Urinary bladder (tissue), 4 donors: ENCODE results near the gene CELA2B. TPM values are rescaled to one million over a fixed set of nuclear protein-coding genes. Genes with fewer than 3 reads are reported as not detected.
"Not testable (repeated sequence)": the region's sequence is repeated elsewhere in the genome, so short reads cannot be mapped to it uniquely, and the experiment has no call there.

ENCODE experiments used
- DNase-seq: peaks from one replicate; pipeline ENCODE4 v3.0.0-alpha.2; 2015; ENCODE audit errors: extremely low spot score
- H3K27ac ChIP-seq: one replicate; pipeline ENCODE4 v1.5.1; 2013; ENCODE audit warnings: low read depth, mild to moderate bottlenecking, moderate library complexity
- H3K36me3 ChIP-seq: one replicate; pipeline ENCODE4 v1.6.1; 2013; ENCODE audit warnings: mild to moderate bottlenecking, moderate library complexity; ENCODE audit not compliant: insufficient read depth
- H3K4me1 ChIP-seq: one replicate; pipeline ENCODE4 v1.6.1; 2013; ENCODE audit warnings: mild to moderate bottlenecking, moderate library complexity; ENCODE audit not compliant: insufficient read depth
- H3K4me3 ChIP-seq: one replicate; pipeline ENCODE4 v1.5.1; 2013; ENCODE audit warnings: low read depth, low read length
- WGBS: extraction: QIAGEN DNeasy Blood & Tissue Kit; methylation state at CpG from one replicate; pipeline ENCODE4 v1.1.7; 2013; 5-methylcytosine and 5-hydroxymethylcytosine counted together
- polyA plus RNA-seq: library from polyadenylated mRNA; stranded (reverse); fragments of 200-250 nt; gene quantifications from one replicate; pipeline ENCODE4 v1.2.3, GENCODE V29; 2013
- total RNA-seq: library from RNA; depleted of rRNA; stranded (reverse); fragments of >200 nt; gene quantifications from one replicate; pipeline ENCODE4 v1.2.3, GENCODE V29; 2014
- donor health status: healthy with polysubstance abuse.
- donor health status: healthy.

The CELA2B gene
- 0.32 TPM for total RNA-seq
- not detected for polyA plus RNA-seq

DNA sequence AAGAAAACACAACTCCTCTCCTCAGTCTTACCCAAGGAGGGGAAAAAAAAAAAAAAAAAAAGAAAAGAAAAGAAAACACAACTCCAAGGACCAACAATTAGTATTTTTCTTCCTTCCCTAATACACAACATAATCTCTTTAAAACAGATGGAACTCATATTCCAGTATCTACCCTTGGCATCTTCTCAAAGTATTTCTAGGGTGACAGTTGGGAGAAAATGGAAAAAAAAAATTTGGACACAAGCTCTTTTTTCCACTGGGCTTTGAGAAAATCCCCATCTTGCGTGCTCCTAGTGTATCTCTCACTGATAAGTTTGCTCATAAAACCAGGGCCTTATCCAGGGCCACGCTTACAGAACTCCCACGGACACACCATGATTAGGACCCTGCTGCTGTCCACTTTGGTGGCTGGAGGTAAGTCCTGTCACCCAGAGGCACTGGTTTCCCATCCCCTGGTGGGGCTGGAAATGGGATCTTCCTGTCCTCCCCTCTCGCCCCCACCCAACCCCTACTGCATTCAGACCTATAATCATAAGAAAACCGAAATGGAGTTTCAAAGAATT lies at the start of gene CELA2B:
TSS of gene CELA2B (plus strand) at position 353 of the 563 bp plus-strand sequence. CDS start at position 375, 22 bp downstream.
- Histone ChIP-seq H3K4me1 (no peaks in the 10 kb centered on the region), H3K36me3 (no peaks in the 10 kb centered on the region), H3K4me3 (no peak within 1 kb of the TSS), H3K27ac (no peak within 1 kb of the TSS)
- peak; percentile 50 for DNase-seq
- 47% methylated on average over 5 of the region's 5 CpGs for WGBS

DNA sequence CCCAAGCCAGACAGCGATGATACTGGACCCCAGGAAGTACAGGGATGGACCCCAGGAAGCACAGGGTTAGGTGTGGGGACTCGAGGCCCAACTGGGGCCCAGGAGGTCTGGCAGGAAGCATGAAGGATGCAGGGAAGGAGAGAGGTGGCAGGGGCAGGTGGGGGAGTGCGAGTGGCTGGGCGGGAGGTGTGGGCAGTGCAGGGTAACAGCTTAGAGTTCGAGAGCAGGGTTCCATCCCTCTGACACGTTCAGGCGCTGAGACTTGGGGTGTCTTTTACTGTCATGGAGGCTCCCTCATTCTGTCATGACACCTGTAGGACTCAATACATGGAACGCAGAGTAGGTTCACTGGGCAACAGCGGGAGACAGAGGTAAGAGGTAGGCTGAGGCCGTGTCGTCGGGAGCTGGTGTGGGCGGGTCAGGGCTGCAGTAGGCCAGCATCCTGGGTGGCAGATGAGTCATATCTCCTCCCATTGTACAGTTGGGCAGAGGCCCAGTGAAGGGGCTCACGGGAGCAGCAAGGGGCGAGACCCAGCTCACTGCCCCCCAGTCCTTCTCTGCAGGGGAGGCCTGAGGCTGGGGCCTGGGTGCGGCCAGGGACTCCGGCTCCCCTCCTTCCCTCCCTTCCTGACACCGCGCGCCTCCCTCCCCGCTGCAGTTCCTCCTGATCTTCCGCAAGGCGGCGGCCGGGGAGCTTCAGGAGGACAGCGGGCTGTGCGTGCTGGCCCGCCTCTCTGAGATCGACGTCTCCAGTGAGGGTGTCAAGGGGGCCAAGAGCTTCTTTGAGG lies 49.2 kb upstream of the CELA2B start:
- DNase-seq = no peak
- Histone ChIP-seq H3K4me1 (no peaks in the 10 kb centered on the region), H3K36me3 (no peaks in the 10 kb centered on the region), H3K4me3 (no peak overlapping the region), H3K27ac (peak overlapping the region; percentile 40)
- WGBS = 33% methylated on average over 30 of the region's 30 CpGs

DNA sequence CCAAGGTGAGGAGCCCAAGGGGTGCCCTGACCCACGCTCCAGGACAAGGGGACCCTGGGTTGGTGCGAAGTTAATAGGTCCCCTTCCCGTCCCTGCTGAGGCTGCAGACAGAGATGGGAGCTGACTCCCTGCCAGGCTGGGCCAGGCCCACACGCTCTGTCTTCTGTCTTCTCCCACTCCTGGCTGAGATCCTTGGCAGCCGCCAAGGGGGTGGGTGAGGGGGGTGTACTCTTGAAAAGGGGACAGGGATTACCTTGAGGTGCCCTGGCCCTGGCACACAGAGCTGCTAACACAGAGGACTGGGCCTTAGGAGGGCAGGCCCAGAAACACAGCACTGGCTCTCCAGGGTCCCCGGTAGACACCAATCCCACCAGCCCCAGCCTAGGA lies 48.6 kb upstream of the CELA2B start:
- no peak overlapping the region for H3K4me3 ChIP-seq
- no peaks in the 10 kb centered on the region for H3K36me3 ChIP-seq
- no peak for DNase-seq
- no peak overlapping the region for H3K27ac ChIP-seq
- 38% methylated on average over 6 of the region's 6 CpGs for WGBS
- H3K4me1 ChIP-seq = no peaks in the 10 kb centered on the region

DNA sequence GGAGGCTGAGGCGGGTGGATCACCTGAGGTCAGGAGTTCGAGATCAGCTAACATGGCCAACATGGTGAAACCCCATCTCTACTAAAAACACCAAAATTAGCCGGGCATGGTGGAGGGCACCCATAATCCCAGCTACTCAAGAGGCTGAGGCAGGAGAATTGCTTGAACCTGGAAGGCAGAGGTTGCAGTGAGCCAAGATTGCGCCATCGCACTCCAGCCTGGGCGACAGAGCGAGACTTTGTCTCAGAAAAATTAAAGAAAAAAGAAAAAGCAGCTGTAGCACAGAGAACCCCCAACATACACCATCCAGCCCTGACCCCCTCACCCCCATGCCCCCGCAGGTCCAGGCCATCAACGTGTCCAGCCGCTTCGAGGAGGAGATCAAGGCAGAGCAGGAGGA lies 47.7 kb upstream of the CELA2B start:
- 90% methylated on average over 11 of the region's 11 CpGs for WGBS
- not testable (repeated sequence) for H3K4me3 ChIP-seq, H3K4me1 ChIP-seq, H3K36me3 ChIP-seq, DNase-seq, H3K27ac ChIP-seq

DNA sequence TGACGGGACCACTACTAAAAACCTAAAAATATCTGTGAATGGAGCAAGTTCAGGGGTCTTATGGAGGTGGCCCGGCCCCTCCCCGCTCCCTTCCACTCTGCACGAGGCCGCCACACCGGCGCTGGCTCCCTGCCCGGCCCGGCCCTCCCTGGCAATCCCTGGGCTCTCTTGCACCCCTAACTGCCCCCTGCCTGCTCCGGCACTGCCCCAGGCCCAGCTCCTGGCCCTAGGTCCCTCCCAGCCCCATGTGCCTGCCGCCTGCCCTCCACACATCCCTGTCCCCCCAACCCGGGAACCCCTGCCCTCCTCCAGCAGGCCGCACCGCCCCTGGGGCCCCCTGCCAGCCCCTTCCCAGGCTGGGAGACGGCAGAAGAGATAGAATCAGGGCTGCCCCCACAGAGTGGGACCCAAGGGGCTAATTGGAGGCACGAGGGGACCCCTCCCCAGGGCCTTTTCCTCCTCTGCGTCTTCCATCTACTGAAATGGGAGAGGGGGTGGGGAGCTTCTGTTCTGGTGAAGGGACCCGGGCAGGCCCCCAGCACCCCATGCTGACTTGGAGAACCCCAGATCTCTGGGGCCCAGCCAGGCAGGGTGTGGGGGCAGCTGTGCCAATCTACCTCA lies 47.0 kb upstream of the CELA2B start:
- no peak for DNase-seq
- 90% methylated on average over 18 of the region's 18 CpGs for WGBS
- no peaks in the 10 kb centered on the region for H3K4me1 ChIP-seq
- no peak overlapping the region for H3K4me3 ChIP-seq
- H3K36me3 ChIP-seq = no peaks in the 10 kb centered on the region
- H3K27ac ChIP-seq = no peak overlapping the region

DNA sequence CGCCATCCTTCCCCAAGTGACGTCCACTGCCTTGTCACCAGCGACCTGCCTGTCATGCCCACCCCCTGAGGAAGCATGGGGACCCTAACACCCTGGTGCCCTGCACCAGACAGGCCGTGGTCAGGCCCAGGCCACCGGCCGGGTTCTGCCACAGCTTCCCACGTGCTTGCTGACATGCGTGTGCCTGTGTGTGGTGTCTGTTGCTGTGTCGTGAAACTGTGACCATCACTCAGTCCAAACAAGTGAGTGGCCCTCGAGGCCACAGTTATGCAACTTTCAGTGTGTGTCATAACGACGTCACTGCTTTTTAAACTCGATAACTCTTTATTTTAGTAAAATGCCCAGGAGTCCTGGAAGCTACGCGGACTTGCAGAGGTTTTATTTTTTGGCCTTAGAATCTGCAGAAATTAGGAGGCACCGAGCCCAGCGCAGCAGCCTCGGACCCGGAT lies 46.2 kb upstream of the CELA2B start:
- Histone ChIP-seq H3K4me3 (no peak overlapping the region), H3K27ac (no peak overlapping the region), H3K4me1 (no peaks in the 10 kb centered on the region), H3K36me3 (no peaks in the 10 kb centered on the region)
- 89% methylated on average over 19 of the region's 19 CpGs for WGBS
- DNase-seq = no peak

DNA sequence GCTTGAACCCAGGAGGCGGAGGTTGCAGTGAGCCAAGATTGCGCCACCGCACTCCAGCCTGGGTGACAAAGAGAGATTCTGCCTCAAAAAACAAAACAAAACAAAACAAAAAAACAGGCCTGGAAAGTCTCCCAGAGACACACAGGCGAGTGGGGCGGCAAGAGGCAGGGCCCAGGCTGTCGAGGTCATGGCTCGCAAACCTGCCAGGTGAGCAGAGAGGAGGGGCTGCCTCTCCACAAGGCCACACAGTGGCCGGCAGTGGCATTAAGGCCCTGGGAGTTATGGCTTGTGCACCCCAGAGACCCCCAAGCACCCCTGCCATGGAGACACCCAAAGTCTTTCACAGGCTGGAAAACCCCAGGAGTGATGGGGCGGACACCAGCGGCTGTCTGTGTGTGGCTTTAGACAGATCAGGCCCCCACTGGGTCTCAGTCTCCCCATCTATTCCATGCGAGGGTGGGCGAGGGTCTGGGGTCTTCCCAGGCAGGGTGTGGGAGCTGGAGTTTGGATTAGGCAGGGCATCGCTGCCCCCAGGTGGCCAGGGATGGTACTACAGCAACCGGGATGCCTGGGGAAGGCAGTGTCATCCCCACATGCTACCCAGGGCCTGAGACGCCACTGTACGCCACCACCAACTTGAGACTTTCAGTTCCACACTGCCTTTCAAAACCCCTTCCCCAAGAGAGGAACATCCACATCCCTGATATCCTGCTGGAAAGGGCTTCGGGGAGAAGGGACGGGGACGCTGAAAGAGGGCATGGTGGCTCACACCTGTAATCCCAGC lies 44.9 kb upstream of the CELA2B start:
- no peak overlapping the region for H3K4me3 ChIP-seq
- no peaks in the 10 kb centered on the region for H3K36me3 ChIP-seq
- DNase-seq = no peak
- no peak overlapping the region for H3K27ac ChIP-seq
- 62% methylated on average over 19 of the region's 19 CpGs for whole genome bisulfite sequencing
- no peaks in the 10 kb centered on the region for H3K4me1 ChIP-seq

DNA sequence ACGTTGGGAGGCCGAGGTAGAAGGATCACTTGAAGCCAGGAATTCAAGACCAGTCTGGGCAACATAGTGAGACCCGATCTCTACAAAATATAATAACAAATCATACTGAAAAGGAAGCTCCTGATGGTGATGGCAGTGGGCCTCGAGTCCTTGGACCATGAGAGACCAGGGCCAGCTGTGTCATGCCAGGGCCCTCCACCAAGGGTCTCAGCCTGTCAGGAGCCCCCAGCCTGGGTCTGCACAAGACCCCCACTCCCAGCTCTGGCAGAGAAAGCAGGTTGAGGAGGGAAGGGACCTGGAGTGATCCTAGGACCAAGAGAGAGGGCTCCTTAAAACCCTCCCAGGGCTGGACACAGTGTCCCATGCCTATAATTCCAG lies 44.3 kb upstream of the CELA2B start:
- no peaks in the 10 kb centered on the region for H3K36me3 ChIP-seq
- 80% methylated on average over 4 of the region's 4 CpGs for WGBS
- no peak for DNase-seq
- no peak overlapping the region for H3K27ac ChIP-seq
- no peaks in the 10 kb centered on the region for H3K4me1 ChIP-seq
- no peak overlapping the region for H3K4me3 ChIP-seq

DNA sequence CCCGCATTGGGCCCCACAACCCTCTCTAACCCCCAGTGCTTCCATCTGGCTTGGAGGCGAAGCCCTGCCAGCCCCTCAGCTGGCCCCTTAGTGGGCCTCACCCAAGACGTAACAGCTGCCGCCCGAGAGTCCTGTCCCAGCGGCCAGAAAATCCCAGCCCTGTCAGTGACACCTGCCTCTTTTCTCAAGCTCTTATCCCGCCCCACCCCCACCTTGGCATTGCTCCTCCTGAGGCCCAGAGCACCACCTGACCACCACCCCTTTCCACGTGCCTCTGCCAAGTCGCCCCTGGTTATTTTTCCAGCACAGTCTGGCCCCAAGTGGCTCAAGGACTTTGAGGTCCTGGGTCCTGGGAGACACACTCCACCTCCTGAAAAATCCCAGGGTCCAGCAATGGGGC lies 43.6 kb upstream of the CELA2B start:
- 52% methylated on average over 9 of the region's 9 CpGs for WGBS
- DNase-seq = no peak
- no peaks in the 10 kb centered on the region for H3K36me3 ChIP-seq
- H3K27ac ChIP-seq = no peak overlapping the region
- H3K4me1 ChIP-seq = no peaks in the 10 kb centered on the region
- no peak overlapping the region for H3K4me3 ChIP-seq

DNA sequence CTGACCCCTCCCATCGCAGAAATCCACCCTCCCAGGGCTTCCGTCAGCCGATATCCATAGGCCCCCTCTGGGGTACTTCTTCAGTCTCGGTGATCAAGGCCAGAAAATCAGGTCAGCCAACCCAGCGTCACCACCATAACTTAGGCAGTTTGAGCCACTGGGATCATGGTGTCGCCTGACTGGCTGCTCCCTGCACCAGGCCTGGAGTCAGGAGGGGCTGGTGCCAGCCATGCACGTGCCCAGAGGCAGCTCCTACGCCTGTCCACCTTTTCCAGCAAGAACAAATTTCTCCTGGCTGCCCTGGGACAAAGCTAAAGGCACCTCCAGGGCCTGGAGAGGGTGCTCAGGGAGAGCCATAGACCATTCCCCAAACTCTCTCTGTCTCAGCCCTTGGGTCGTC lies 42.4 kb upstream of the CELA2B start:
- H3K36me3 ChIP-seq = no peaks in the 10 kb centered on the region
- H3K4me1 ChIP-seq = no peaks in the 10 kb centered on the region
- DNase-seq = no peak
- no peak overlapping the region for H3K4me3 ChIP-seq
- 79% methylated on average over 9 of the region's 9 CpGs for WGBS
- no peak overlapping the region for H3K27ac ChIP-seq

DNA sequence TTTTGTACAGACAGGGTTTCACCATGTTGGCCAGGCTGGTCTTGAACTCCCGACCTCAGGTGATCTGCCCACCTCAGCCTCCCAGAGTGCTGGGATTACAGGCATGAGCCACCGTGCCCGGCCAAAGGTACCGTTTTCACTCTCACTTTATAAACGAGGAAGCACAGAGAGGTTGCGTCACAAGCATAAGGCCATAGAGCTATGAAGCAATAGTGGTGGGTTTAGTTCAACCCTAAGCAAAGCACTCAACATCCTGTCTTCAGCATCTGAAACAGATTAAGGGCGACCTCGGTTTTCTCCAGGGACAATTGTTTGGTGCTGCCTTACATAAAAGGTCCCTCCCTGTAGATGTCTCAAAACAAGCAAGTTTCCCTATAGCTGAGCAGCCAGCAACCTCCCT lies 41.2 kb upstream of the CELA2B start:
- WGBS = 69% methylated on average over 8 of the region's 8 CpGs
- not testable (repeated sequence) for H3K4me3 ChIP-seq, H3K36me3 ChIP-seq, H3K4me1 ChIP-seq, H3K27ac ChIP-seq, DNase-seq

DNA sequence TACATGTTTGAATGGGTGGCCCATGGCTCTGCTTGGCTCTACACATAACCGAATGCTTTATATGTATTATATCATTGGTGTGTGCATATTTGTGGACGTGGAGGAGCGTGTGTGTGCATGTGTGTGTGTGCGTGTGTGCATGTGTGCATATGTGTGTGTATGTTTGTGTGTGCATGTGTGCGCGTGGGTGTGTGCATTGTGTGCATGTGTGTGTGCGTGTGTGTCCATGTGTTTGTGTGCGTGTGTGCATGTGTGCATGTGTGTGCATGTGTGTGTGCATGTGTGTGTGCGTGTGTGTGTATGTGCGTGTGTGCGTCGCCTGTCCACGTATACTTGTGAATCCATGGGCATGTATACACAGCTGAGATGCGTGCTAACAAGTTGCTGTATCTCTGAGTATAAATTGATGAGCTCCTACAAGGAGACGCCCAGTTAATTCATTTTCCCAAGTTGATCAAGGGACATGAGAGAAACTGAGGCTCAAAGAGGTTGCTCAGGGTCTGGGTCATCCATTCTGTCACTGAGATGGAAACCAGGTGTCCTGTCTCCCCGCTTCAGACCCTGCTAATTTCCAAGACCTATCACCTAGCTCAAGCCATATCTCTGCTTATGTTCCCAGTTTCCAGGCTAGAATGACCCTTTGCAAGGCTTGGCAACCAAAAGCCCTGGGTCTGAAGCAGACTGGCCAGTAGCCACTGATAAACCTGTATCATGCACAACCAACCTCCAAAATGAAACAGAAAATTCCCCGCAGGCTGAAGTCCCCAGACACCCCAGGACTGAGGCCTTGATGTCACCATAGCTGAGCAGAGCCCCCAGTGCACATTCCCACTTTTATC lies 40.4 kb upstream of the CELA2B start:
- Histone ChIP-seq H3K4me3 (no peak overlapping the region), H3K27ac (no peak overlapping the region), H3K36me3 (no peaks in the 10 kb centered on the region), H3K4me1 (no peaks in the 10 kb centered on the region)
- WGBS = 94% methylated on average over 17 of the region's 17 CpGs
- DNase-seq = no peak

DNA sequence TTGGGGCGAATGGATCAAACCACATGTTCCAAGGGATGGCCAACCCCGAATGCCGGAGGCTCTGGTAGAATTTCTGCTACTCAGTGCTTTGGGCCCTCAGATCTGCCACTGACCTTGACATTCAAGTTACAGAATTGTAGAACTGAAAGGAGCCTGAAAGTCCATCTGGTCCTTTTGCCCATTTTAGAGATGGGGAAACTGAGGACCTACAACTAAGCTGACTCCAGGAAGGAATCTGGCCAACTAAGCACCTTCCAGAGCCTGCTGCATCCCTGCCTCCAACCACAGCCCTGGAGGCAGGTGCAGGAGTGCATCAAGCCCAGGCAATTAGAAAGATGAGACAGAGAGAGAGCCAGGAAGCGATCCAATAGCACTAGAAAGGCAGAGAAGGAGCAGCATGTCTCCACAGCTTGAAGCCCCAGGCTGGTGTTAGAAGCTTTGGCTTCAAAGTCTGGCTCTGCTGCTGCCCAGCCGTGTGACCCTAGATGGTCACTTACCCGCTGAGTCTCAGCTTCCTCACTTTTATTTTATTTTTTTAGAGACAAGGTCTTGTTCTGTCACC lies 38.9 kb upstream of the CELA2B start:
- DNase-seq = no peak
- no peaks in the 10 kb centered on the region for H3K36me3 ChIP-seq
- H3K4me3 ChIP-seq = no peak overlapping the region
- no peak overlapping the region for H3K27ac ChIP-seq
- 95% methylated on average over 6 of the region's 6 CpGs for WGBS
- H3K4me1 ChIP-seq = no peaks in the 10 kb centered on the region
